Activated naive CD4-positive, alpha-beta T cell treated with anti-CD3 and anti-CD28 coated beads, Interleukin-2, amount 10 ng/mL, durations not matched to agents 7 days and 5 days (primary cell): ENCODE data around the gene SPDYE1.
A peak's percentile ranks its signal among the peaks of the same experiment; 100 is the strongest.
"Not testable (repeated sequence)": the region's sequence is repeated elsewhere in the genome, so short reads cannot be mapped to it uniquely, and the experiment has no call there.

Source experiments
- CTCF ChIA-PET: fragments of 350-600 bp; sonication (Branson Sonifier 250); formaldehyde crosslinking; loops from one replicate; lab custom pipeline; 2021; ENCODE audit warnings: antibody characterized with exemption; lab: Charles Lee
- DNase-seq: peaks from one replicate; pipeline ENCODE4 v3.0.0-alpha.2; 2020
- H3K27ac Mint-ChIP-seq: one replicate; pipeline ENCODE4 v1.8.0; 2021; ENCODE audit warnings: mild to moderate bottlenecking, moderate library complexity, mixed read lengths
- H3K27me3 Mint-ChIP-seq: one replicate; pipeline ENCODE4 v1.8.0; 2021; ENCODE audit warnings: mild to moderate bottlenecking, mixed read lengths
- H3K36me3 Mint-ChIP-seq: one replicate; pipeline ENCODE4 v1.8.0; 2021; ENCODE audit warnings: mixed read lengths
- H3K4me1 Mint-ChIP-seq: one replicate; pipeline ENCODE4 v1.8.0; 2021; ENCODE audit warnings: mixed read lengths
- H3K4me3 Mint-ChIP-seq: one replicate; pipeline ENCODE4 v1.8.0; 2021; ENCODE audit warnings: mild to moderate bottlenecking, moderate library complexity, mixed read lengths
- H3K9me3 Mint-ChIP-seq: one replicate; pipeline ENCODE4 v1.8.0; 2021; ENCODE audit warnings: mixed read lengths

Gene SPDYE1

DNA sequence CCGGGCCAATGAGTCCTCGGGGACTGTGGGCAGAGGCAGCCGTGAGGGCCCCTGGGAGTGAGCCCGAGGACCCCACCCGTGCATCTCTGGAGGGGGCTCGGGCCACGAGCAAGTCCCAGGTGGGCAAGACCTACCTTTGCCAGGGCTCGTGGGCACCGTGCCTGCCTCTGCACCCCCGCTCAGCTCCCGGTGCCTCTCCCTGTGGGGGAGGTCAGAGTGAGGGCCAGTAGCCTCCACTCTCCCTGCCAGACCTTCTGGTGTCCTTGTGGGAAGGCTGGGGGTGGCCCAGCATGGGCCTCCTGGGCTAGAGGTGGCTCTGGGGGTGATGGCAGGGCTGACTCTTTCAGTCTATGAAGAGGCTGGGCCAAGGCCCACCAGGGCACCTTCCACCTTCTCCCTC is 31.7 kb downstream of the SPDYE1 start:
- H3K9me3 Mint-ChIP-seq, H3K36me3 Mint-ChIP-seq, DNase-seq, H3K27ac Mint-ChIP-seq, H3K27me3 Mint-ChIP-seq, CTCF ChIA-PET, H3K4me1 Mint-ChIP-seq, H3K4me3 Mint-ChIP-seq: not testable (repeated sequence)

GRCh38 chr7:44030029-44030428 is 32.3 kb downstream of the SPDYE1 start:
- H3K27me3 Mint-ChIP-seq, H3K4me3 Mint-ChIP-seq, H3K27ac Mint-ChIP-seq, DNase-seq, CTCF ChIA-PET, H3K36me3 Mint-ChIP-seq, H3K4me1 Mint-ChIP-seq, H3K9me3 Mint-ChIP-seq: not testable (repeated sequence)

GRCh38 chr7:44031319-44031718 is 33.6 kb downstream of the SPDYE1 start:
- H3K4me1 Mint-ChIP-seq, H3K27me3 Mint-ChIP-seq, CTCF ChIA-PET, H3K27ac Mint-ChIP-seq, DNase-seq, H3K9me3 Mint-ChIP-seq, H3K36me3 Mint-ChIP-seq, H3K4me3 Mint-ChIP-seq: not testable (repeated sequence)

- H3K4me3 Mint-ChIP-seq, H3K27ac Mint-ChIP-seq, H3K27me3 Mint-ChIP-seq, H3K9me3 Mint-ChIP-seq, DNase-seq, CTCF ChIA-PET, H3K36me3 Mint-ChIP-seq, H3K4me1 Mint-ChIP-seq: not testable (repeated sequence)
These were observed 34.3 kb downstream of the SPDYE1 start for GRCh38 chr7:44032031-44032430.

GRCh38 chr7:44033971-44034844 is 36.5 kb downstream of the SPDYE1 start:
- H3K9me3 Mint-ChIP-seq, H3K36me3 Mint-ChIP-seq, H3K27me3 Mint-ChIP-seq, H3K4me1 Mint-ChIP-seq, H3K27ac Mint-ChIP-seq, DNase-seq, H3K4me3 Mint-ChIP-seq, CTCF ChIA-PET: not testable (repeated sequence)

GRCh38 chr7:44036364-44036763 is 38.7 kb downstream of the SPDYE1 start:
- DNase-seq = peak; percentile 50
- CTCF ChIA-PET, H3K27ac Mint-ChIP-seq, H3K27me3 Mint-ChIP-seq, H3K36me3 Mint-ChIP-seq, H3K4me3 Mint-ChIP-seq, H3K9me3 Mint-ChIP-seq: not testable (repeated sequence)
- peaks cover 14% of the 10 kb centered on the region for H3K4me1 Mint-ChIP-seq

GRCh38 chr7:44037951-44038350 is 40.3 kb downstream of the SPDYE1 start:
- H3K27me3 Mint-ChIP-seq, CTCF ChIA-PET: not testable (repeated sequence)
- H3K4me1 Mint-ChIP-seq = peaks cover 19% of the 10 kb centered on the region

DNA sequence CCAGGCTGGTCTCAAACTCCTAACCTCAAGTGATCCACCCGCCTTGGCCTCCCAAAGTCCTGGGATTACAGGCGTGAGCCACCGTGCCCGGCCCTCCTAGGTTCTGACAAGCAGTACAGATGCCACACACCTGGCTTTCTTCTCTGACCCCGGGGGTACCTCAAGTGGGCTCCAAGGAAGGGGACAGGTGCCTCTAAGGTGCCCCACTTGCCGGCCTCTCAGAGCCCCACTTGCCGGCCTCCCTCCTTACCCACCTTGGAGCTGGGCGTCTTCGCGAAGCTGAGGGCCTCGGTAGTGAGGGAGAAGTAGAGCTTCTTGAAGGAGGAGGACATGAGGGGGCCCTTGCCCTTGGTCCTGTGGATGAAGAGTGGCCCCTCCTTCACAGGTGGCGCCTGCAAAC is 40.9 kb downstream of the SPDYE1 start:
- H3K4me3 Mint-ChIP-seq, H3K27ac Mint-ChIP-seq, CTCF ChIA-PET, H3K9me3 Mint-ChIP-seq, H3K36me3 Mint-ChIP-seq, H3K27me3 Mint-ChIP-seq, DNase-seq: not testable (repeated sequence)
- peaks cover 20% of the 10 kb centered on the region for H3K4me1 Mint-ChIP-seq

More at GRCh38 chr7:44037951-44038350, 40.3 kb downstream of the SPDYE1 start:
- not testable (repeated sequence) for H3K4me3 Mint-ChIP-seq, DNase-seq, H3K9me3 Mint-ChIP-seq, H3K36me3 Mint-ChIP-seq, H3K27ac Mint-ChIP-seq

- H3K27me3 Mint-ChIP-seq, H3K9me3 Mint-ChIP-seq, H3K36me3 Mint-ChIP-seq, CTCF ChIA-PET: not testable (repeated sequence)
- peak overlapping the region; percentile 52 for H3K4me3 Mint-ChIP-seq
- peak; percentile 94 for DNase-seq
- peak overlapping the region; percentile 82 for H3K27ac Mint-ChIP-seq
- H3K4me1 Mint-ChIP-seq = peaks cover 25% of the 10 kb centered on the region
These were observed 41.4 kb downstream of the SPDYE1 start for GRCh38 chr7:44038961-44039558.

GRCh38 chr7:44039800-44040492 is 42.2 kb downstream of the SPDYE1 start:
- CTCF ChIA-PET, DNase-seq, H3K36me3 Mint-ChIP-seq, H3K9me3 Mint-ChIP-seq, H3K27me3 Mint-ChIP-seq: not testable (repeated sequence)
- Mint-ChIP-seq H3K4me3 (peak overlapping the region; percentile 65), H3K4me1 (peaks cover 29% of the 10 kb centered on the region), H3K27ac (peak overlapping the region; percentile 86)

GRCh38 chr7:44040493-44040891 is 42.8 kb downstream of the SPDYE1 start:
- Mint-ChIP-seq H3K4me3 (peak overlapping the region; percentile 78), H3K27ac (peak overlapping the region; percentile 89), H3K36me3 (peaks cover 13% of the 10 kb centered on the region), H3K4me1 (peaks cover 33% of the 10 kb centered on the region)
- CTCF ChIA-PET, H3K27me3 Mint-ChIP-seq, H3K9me3 Mint-ChIP-seq: not testable (repeated sequence)
- peak; percentile 75 for DNase-seq

DNA sequence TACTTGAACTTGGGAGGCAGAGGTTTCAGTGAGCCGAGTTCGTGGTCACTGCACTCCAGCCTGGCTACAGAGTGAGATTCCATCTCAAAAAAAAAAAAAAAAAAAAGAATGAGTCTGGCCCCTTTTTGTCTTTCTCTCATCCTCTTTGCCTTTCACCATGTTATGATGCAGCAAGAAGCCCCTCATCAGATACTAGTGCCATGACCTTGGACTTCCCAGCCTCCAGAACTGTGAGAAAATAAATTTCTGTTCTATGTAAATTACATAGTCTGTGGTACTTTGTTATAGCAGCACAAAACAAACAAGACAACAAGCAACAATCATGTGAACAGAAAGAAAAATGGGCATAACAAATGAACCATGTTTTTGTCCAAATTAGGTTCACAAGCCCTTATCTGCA is 44.5 kb downstream of the SPDYE1 start:
- Mint-ChIP-seq H3K4me1 (peaks cover 50% of the 10 kb centered on the region), H3K36me3 (peaks cover 27% of the 10 kb centered on the region), H3K27me3 (no peaks in the 10 kb centered on the region), H3K9me3 (no peaks in the 10 kb centered on the region), H3K27ac (peak overlapping the region; percentile 39), H3K4me3 (peak overlapping the region; percentile 27)
- no peak for DNase-seq
- CTCF ChIA-PET = no interaction called here

- Mint-ChIP-seq H3K27ac (peak overlapping the region; percentile 88), H3K27me3 (no peaks in the 10 kb centered on the region), H3K9me3 (no peaks in the 10 kb centered on the region), H3K36me3 (peaks cover 36% of the 10 kb centered on the region), H3K4me3 (peak overlapping the region; percentile 75), H3K4me1 (peaks cover 60% of the 10 kb centered on the region)
- CTCF ChIA-PET = no interaction called here
- DNase-seq = no peak
These were observed 46.2 kb downstream of the SPDYE1 start for GRCh38 chr7:44043902-44044301.

DNA sequence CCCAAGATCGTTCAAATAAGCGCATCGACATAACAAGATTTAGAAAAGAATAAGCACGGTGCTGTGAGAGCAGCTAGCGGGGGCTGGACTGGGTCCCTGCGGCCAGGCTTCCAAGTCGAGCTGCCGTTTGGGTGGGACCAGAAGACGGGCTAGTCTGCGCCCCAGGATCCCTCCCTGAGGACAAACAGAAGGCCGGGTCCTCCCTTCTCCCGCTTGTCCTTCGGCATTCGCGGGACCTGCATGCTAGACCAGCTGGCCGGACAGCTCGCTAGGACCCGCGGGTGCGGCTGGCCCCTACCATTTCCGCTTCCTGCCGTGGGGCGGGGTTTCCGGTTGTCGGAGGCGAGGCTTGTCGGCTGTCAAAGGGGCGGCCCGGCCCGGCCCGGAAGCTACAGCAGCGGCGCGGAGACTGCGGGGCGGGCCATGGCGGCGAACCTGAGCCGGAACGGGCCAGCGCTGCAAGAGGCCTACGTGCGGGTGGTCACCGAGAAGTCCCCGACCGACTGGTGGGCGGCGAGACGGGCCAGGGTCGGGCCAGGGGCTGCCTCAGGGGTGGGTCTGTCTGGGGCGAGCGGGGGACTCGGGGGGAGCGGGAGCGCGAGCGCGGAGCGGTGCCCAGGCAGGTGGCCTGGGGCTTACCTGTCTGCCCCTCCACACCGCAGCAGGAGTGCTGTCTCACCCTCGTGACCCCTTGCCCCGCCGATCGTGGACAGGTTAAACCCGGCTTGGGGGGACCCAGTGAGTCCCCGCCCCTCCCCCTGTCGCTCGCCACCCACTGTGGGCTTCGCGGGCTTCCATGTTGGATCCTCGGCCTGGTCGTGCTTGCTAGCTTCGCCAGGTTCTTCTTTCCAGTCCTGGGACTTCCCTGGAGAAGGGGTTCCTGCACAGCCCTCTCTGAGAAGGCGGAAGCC is 46.9 kb downstream of the SPDYE1 start, which contains the start of gene DBNL:
TSS of gene DBNL (plus strand) at position 388 of the 911 bp plus-strand sequence. CDS start at position 424, 36 bp downstream.
- Mint-ChIP-seq H3K9me3 (no peaks in the 10 kb centered on the region), H3K4me3 (peak within 1 kb of the TSS; percentile 75), H3K4me1 (peaks cover 61% of the 10 kb centered on the region), H3K27me3 (no peaks in the 10 kb centered on the region), H3K36me3 (peaks cover 37% of the 10 kb centered on the region), H3K27ac (peak within 1 kb of the TSS; percentile 88)
- DNase-seq = peak; percentile 96
- CTCF ChIA-PET = no interaction called here
